NCI-H1694 treated with DMSO at 0.1 percent for 48 hours (cell line): ENCODE results near the gene PRIM2.
"Not testable (repeated sequence)": the region's sequence is repeated elsewhere in the genome, so short reads cannot be mapped to it uniquely, and the experiment has no call there.

Experiments
- DNase-seq: peaks from one replicate; lab custom pipeline; 2025; lab: John Stamatoyannopoulos, UW

PRIM2 gene

DNA sequence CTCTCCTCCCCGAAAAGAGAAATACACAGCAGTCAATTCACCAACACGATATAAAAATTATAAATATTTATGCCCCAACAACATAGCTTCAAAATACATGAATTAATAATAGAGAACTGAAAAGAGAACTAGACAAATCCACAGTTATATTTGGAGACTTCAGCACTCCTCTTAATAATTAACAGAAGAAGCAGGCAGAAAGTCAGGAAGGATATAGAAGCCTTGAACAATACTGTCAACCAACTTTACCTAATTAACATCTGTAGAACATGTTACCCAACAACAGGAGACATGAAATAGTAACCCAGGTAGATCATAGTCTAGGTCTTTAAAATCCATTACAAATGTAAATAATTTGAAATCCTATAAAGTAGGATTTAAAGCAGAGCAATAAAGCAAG lies 293.2 kb downstream of the PRIM2 start:
- DNase-seq = not testable (repeated sequence)

DNA sequence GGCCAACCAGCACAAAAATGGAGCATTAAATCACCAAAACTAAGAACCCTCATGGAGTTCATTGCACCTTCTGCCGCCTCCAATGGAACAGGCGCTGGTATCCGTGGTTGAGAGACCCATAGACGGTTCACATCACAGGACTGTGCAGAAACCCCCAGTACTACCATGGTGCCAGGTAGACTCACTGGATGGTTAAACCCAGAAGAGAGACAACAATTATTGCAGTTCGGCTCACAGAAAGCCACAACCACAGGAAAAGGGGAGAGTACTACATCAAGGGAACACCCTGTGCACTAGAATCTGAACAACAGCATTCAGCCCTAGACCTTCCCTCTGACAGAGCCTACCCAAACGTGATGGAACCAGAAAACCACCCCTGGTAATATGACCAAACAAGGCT lies 301.5 kb downstream of the PRIM2 start:
- DNase-seq = not testable (repeated sequence)

DNA sequence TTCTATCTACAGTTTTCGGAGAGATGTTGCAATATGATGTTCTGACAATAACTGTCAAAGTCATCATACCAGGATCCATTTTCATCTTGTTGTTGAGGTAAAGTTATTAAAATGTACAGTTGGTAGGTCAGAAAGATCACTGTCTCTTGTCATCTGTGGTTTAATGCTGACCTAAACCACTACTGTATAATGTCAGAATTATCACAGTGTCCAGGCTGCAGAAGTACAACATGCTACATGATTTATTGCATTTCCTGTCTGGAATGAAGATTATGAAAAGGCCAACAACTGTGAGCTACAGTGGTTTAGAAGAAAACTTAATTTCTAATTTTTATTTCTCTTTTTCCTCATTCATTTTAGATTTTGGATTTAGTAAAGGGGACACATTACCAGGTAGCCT lies 314.3 kb downstream of the PRIM2 start:
- not testable (repeated sequence) for DNase-seq

DNA sequence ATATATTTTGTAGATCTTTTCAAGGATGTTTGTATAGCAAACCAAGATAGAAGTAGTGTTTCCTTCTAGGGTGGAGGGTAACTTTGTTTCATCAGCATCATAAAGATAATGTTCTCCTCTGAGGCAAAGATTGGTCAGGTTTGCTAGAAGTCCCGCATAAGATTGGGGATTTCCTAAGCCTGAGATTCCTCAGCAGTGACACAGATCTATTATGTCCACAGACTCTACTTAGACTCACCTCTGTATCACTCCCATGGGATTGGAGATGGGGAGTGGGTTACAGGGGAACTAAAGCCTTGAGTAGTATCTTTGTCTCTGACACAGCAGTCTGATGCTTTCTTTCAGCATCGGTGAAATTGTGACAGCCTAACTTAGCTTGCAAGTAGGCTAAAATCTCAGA lies 341.1 kb downstream of the PRIM2 start:
- DNase-seq = not testable (repeated sequence)

DNA sequence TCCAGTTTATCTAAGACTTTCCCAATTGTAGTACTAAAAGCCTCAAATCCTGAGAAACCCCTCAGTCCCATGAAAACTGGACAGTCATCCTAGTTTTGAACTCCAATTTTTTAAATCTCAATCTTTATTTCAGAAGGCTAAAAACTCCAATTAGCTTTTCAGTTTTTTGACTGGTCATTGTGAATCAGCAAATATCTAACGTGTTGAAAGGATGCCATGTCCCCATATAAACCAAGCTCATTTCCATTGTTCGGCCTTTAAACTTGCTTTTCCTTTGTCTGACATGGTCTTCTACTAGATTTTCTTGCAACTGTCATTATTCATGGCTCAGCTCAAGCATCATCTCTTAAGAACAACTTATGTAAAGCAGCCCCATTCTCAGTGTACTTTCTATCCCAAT lies 342.4 kb downstream of the PRIM2 start:
- DNase-seq = not testable (repeated sequence)

DNA sequence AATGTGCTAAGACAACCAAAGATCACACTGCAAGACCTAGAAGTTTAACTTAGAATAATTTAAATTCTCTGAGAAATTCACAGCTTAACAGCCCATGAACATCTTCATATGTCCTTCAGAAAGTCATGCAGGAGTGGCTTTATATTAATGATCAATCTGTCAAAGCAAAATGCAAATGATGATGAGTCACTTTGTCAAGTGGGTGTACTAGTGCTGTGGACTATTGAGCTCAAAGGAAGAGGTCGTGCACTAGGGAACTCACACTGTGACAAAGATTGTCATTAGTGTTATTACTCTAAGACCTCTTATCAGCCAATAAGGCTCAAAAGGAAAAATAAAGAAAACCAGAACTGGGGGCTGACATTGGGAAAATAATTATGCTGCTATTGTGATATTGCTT lies 343.5 kb downstream of the PRIM2 start:
- DNase-seq = not testable (repeated sequence)

DNA sequence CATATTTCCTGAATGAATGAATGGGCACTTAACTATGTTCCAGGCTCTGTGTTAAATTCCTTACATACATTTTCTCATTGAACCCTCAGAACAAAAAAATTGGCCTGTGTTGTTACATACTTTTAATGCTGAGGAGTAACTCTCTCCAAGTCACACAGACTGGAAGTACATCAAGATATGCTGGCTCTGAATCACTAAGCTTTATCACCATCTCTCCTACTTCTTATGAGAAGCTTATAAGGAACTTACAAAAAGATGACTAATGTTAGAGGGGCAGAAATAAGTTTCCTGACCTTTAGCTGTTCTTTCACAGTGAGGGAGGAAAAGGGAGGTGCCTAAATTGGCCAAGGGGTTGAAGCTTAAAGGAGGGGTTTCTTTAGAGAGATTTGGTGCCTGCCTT lies 350.7 kb downstream of the PRIM2 start:
- not testable (repeated sequence) for DNase-seq

DNA sequence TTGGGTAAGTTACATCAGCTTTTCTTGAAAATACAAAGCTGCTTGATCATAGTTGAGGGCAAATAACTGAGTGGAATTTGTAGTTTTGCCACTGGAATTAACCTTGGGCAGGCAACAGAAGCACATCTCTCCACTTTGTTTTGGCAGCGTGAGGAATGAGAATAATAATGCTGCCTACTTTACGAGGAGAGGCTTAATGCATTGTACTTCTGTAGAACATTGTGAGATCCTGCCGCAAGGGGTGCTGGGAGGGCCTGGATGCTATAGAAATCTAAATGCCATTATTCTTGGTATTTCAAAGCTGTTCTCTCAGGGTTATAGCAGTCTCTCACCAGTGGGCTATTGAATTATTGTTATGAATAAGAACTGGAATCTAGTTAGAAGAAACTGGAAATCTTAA lies 353.8 kb downstream of the PRIM2 start:
- DNase-seq = not testable (repeated sequence)

DNA sequence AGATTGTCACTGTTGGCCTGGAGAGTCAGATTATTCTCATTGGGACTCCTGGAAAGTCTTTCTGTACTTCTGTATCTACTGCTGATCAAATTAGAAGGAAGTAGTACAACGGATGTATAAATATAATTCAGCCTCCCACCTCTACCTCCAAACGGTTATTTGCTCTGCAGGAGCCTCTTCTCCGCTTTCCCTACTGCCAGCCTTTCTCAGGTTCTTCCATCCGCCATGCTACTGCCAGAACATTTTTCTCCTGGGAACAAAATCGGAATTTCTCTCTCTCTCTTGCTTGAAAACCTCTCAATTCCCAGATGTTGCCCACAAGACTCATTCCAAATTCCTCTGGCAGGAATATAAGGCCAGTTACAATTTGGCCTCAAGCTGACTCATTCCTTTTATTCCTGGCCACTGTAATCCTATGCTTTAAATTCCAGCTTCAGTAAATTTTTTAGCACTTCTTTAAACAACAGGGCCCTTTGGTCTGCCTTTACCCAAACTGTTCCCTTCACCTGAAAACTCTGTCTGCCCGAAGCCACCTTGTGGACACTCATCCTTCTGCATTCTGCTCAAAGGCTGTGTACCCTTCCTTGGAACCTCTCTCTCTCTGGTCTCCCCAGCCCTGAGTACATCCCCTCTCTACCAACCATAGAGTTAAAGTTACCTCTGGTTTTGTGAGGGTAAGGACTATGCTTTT lies 354.7 kb downstream of the PRIM2 start:
- not testable (repeated sequence) for DNase-seq

DNA sequence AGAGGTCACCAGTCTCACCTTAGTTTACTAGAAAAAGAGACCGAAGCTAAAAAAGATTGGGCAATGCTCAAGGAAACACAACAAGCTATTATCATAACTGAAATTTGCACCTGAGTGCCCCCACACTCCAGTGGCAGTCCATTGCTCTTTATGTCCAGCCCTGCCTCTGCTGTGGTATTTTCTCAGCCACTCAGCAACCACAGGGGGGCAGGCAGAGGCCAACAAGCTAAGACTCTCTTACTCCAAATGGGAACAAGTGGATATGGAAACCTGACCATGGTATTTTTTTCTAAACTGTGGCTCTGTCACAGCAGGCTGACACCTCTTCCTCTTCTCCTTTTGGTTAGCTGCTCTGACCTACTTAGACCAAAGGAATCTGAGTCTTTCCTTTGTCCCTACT lies 355.9 kb downstream of the PRIM2 start:
- DNase-seq = not testable (repeated sequence)

DNA sequence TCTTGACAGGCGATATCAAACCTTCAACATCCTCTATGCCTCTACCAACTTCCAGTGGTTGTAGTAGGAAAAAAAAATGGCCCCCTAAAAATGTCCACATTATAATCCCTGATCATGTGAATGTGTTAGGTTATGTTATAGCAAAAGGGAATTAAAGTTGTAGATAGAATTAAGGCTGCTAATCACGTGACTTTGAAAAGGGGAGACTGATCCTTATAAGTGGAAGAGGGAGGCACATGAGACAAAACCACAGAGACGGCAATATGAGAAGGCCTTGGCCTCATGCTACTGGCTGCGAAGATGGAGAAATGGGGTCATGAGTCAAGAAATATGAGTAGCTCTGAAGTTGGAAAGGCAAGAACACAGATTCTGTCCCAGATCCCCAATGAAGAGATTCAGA lies 358.0 kb downstream of the PRIM2 start:
- DNase-seq = not testable (repeated sequence)

DNA sequence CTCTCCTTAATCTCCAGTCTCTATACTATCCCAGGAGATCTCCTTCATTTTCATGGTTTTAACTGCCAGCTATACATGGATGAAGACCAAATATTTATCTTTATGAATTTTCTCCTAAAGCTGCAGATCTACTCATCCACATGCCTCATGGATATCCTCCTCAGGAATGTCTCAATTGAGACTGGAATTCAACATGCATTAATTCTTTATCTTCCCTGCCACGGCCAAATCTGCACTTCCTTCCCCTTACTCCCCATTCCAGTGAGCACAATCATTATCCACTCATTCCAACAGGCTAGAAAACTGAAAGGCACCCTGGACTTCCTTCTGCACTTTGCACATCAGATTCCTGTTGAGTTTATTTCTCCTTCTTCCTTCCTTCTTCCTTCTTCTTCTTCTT lies 379.0 kb downstream of the PRIM2 start:
- not testable (repeated sequence) for DNase-seq
